Measurements from ENCODE around the gene METTL27.

GRCh38 chr7:73885975-73886798 is 43.9 kb upstream of the METTL27 start:
- TF ChIP-seq GABPA (IDR thresholded peaks at IDR 0.05 in 1 of 2, conservative IDR thresholded peaks at IDR 0.05 in 1 of 2) (no peak), CTCF (IDR thresholded peaks at IDR 0.05; ENCODE audit: low read depth, low read length, missing input control) (no peak), RAD21 (IDR thresholded peaks at IDR 0.05) (no peak), REST (IDR thresholded peaks at IDR 0.05) (no peak)

Measured in liver (tissue), 3 donors.